ENCODE results near the gene PCDHGB3. TPM values are rescaled to one million over a fixed set of nuclear protein-coding genes. Genes with fewer than 3 reads are reported as not detected.
"Not testable (repeated sequence)": the region's sequence is repeated elsewhere in the genome, so short reads cannot be mapped to it uniquely, and the experiment has no call there.

PCDHGB3 gene
- total RNA-seq, 2 experiments from 2014 or later, result not detected

GRCh38 chr5:141412854-141413539, 43.0 kb downstream of the PCDHGB3 start, which contains the start of gene PCDHGA10:
Gene PCDHGA10 (plus strand): TSS chr5:141412987. CDS start chr5:141413176, 189 bp downstream.
- Mint-ChIP-seq H3K36me3 (ENCODE audit: low read depth) (peaks cover 23% of the 10 kb centered on the region), H3K27me3 (peaks cover 63% of the 10 kb centered on the region), H3K4me1 (peaks cover 10% of the 10 kb centered on the region), H3K27ac (no peak within 1 kb of the TSS), H3K9me3 (ENCODE audit: low read depth) (peaks cover 15% of the 10 kb centered on the region), H3K4me3 (peak within 1 kb of the TSS; percentile 62)
- intact Hi-C loops (cut with DNase I, micrococcal nuclease), result loop anchor here (1.0 to 2.0 kb wide), 5 partner anchors 99 to 152 kb away; no protein-coding TSS in a partner anchor
- POLR2A ChIA-PET, result no interaction called here
- CTCF ChIA-PET, result interaction anchor here (0.6 to 3.8 kb wide), 33 partner anchors 8 to 200 kb away, joined by 3 to 46 read pairs (median 6); partner anchors contain the start of genes PCDHB13, PCDHGA11, PCDHGA12 and PCDHGA3
- peak; percentile 76 for ATAC-seq
- peak; percentile 74 for DNase-seq

GRCh38 chr5:141413540-141414069, 43.6 kb downstream of the PCDHGB3 start:
- Mint-ChIP-seq H3K27ac (no peak overlapping the region), H3K36me3 (ENCODE audit: low read depth) (peaks cover 28% of the 10 kb centered on the region), H3K9me3 (ENCODE audit: low read depth) (peaks cover 19% of the 10 kb centered on the region), H3K27me3 (peaks cover 65% of the 10 kb centered on the region), H3K4me3 (peak overlapping the region; percentile 62), H3K4me1 (peaks cover 10% of the 10 kb centered on the region)
- ATAC-seq (no peak), DNase-seq (no peak)
- intact Hi-C loops (cut with DNase I, micrococcal nuclease), result loop anchor here (1.0 to 2.0 kb wide), 5 partner anchors 99 to 151 kb away; no protein-coding TSS in a partner anchor
- ChIA-PET POLR2A (no interaction called here), CTCF (interaction anchor here (0.7 to 3.8 kb wide), 31 partner anchors 8 to 200 kb away, joined by 3 to 46 read pairs (median 6); partner anchors contain the start of genes PCDHB13, PCDHGA11, PCDHGA12 and PCDHGA3)

- H3K4me3 Mint-ChIP-seq; ATAC-seq; H3K27ac Mint-ChIP-seq; DNase-seq; H3K4me1 Mint-ChIP-seq; POLR2A ChIA-PET; intact Hi-C loops (cut with DNase I, micrococcal nuclease): not testable (repeated sequence)
- H3K9me3 Mint-ChIP-seq (ENCODE audit: low read depth), result peaks cover 17% of the 10 kb centered on the region
- peaks cover 64% of the 10 kb centered on the region for H3K27me3 Mint-ChIP-seq
- H3K36me3 Mint-ChIP-seq (ENCODE audit: low read depth), result peaks cover 29% of the 10 kb centered on the region
- CTCF ChIA-PET, result interaction anchor here (0.8 to 3.4 kb wide), 5 partner anchors 16 to 143 kb away, joined by 3 to 46 read pairs (median 23); partner anchors contain the start of gene PCDHGA12
These were observed 44.7 kb downstream of the PCDHGB3 start for GRCh38 chr5:141414548-141415274.

- H3K27ac Mint-ChIP-seq; DNase-seq; POLR2A ChIA-PET; H3K4me3 Mint-ChIP-seq; intact Hi-C loops (cut with DNase I, micrococcal nuclease); H3K4me1 Mint-ChIP-seq; ATAC-seq: not testable (repeated sequence)
- peaks cover 19% of the 10 kb centered on the region for H3K9me3 Mint-ChIP-seq (ENCODE audit: low read depth)
- CTCF ChIA-PET, result interaction anchor here (1.6 to 3.4 kb wide), 3 partner anchors 12 to 77 kb away, joined by 4 to 23 read pairs (median 10); partner anchors contain the start of genes PCDHGA12, PCDHGA2 and PCDHGA9
- H3K27me3 Mint-ChIP-seq, result peaks cover 67% of the 10 kb centered on the region
- H3K36me3 Mint-ChIP-seq (ENCODE audit: low read depth), result peaks cover 30% of the 10 kb centered on the region
These were observed 45.2 kb downstream of the PCDHGB3 start for GRCh38 chr5:141415275-141415618.

- Mint-ChIP-seq H3K9me3 (ENCODE audit: low read depth) (peaks cover 29% of the 10 kb centered on the region), H3K4me3 (peak within 1 kb of the TSS; percentile 62), H3K36me3 (ENCODE audit: low read depth) (peaks cover 40% of the 10 kb centered on the region), H3K27me3 (peaks cover 75% of the 10 kb centered on the region)
- H3K27ac Mint-ChIP-seq, H3K4me1 Mint-ChIP-seq, POLR2A ChIA-PET: not testable (repeated sequence)
- DNase-seq (peak; percentile 79), ATAC-seq (peak; percentile 75)
- CTCF ChIA-PET, result interaction anchor here (0.6 to 2.8 kb wide), 16 partner anchors 9 to 1314 kb away, joined by 3 to 10 read pairs (median 5); partner anchors contain the start of genes PCDHGA12, PCDHGA9 and PCDHGB6
- intact Hi-C loops (cut with DNase I, micrococcal nuclease), result loop anchor here (1.0 kb wide), 3 partner anchors 107 to 147 kb away; no protein-coding TSS in a partner anchor
These were observed 47.6 kb downstream of the PCDHGB3 start, which contains the start of gene PCDHGB7 for GRCh38 chr5:141417494-141418172. Gene PCDHGB7 (plus strand): TSS chr5:141417677. CDS start chr5:141417860, 183 bp downstream.

- CTCF ChIA-PET, result interaction anchor here (0.6 to 3.3 kb wide), 7 partner anchors 11 to 145 kb away, joined by 3 to 11 read pairs (median 3); partner anchors contain the start of gene PCDHGA12
These were observed 49.2 kb downstream of the PCDHGB3 start for GRCh38 chr5:141419074-141419880.

GRCh38 chr5:141420855-141421488, 50.9 kb downstream of the PCDHGB3 start, which contains the start of gene PCDHGA11:
Gene PCDHGA11 (plus strand): TSS chr5:141421051. CDS start chr5:141421228, 177 bp downstream.
- Mint-ChIP-seq H3K36me3 (ENCODE audit: low read depth) (peaks cover 35% of the 10 kb centered on the region), H3K9me3 (ENCODE audit: low read depth) (peaks cover 34% of the 10 kb centered on the region), H3K4me3 (peak within 1 kb of the TSS; percentile 69), H3K4me1 (peaks cover 2% of the 10 kb centered on the region), H3K27me3 (peaks cover 70% of the 10 kb centered on the region), H3K27ac (no peak within 1 kb of the TSS)
- DNase-seq, result peak; percentile 75
- peak; percentile 57 for ATAC-seq
- intact Hi-C loops (cut with DNase I, micrococcal nuclease), result loop anchor here (1.0 to 10.0 kb wide), 6 partner anchors 56 to 196 kb away; partner anchors contain the start of genes PCDHB14 (in 1 of the 2) and PCDHGC3 (in 1 of the 2)
- CTCF ChIA-PET, result interaction anchor here (0.6 to 3.3 kb wide), 34 partner anchors 8 to 635 kb away, joined by 3 to 32 read pairs (median 4); partner anchors contain the start of genes PCDHA1, PCDHB16, PCDHGA10 and PCDHGA12
- POLR2A ChIA-PET, result interaction anchor here (0.7 kb wide), 1 partner anchor 47 kb away, joined by 4 read pairs; no protein-coding TSS in a partner anchor

More at GRCh38 chr5:141419074-141419880, 49.2 kb downstream of the PCDHGB3 start:
- no peak for DNase-seq
- Mint-ChIP-seq H3K4me3 (no peak overlapping the region), H3K36me3 (ENCODE audit: low read depth) (peaks cover 39% of the 10 kb centered on the region), H3K27ac (no peak overlapping the region), H3K9me3 (ENCODE audit: low read depth) (peaks cover 34% of the 10 kb centered on the region), H3K27me3 (peaks cover 70% of the 10 kb centered on the region), H3K4me1 (peaks cover 6% of the 10 kb centered on the region)
- intact Hi-C loops (cut with DNase I, micrococcal nuclease), result no loop called here
- POLR2A ChIA-PET, result no interaction called here
- no peak for ATAC-seq

GRCh38 chr5:141421489-141421855, 51.4 kb downstream of the PCDHGB3 start:
- H3K27ac Mint-ChIP-seq, result no peak overlapping the region
- peaks cover 34% of the 10 kb centered on the region for H3K9me3 Mint-ChIP-seq (ENCODE audit: low read depth)
- DNase-seq (no peak), ATAC-seq (no peak)
- POLR2A ChIA-PET, result no interaction called here
- H3K36me3 Mint-ChIP-seq (ENCODE audit: low read depth), result peaks cover 35% of the 10 kb centered on the region
- peaks cover 2% of the 10 kb centered on the region for H3K4me1 Mint-ChIP-seq
- CTCF ChIA-PET, result interaction anchor here (0.6 to 3.3 kb wide), 30 partner anchors 9 to 635 kb away, joined by 3 to 32 read pairs (median 5); partner anchors contain the start of genes PCDHA1, PCDHB16, PCDHGA10 and PCDHGA12
- intact Hi-C loops (cut with DNase I, micrococcal nuclease), result loop anchor here (1.0 to 10.0 kb wide), 6 partner anchors 56 to 197 kb away; partner anchors contain the start of genes PCDHB14 (in 1 of the 2) and PCDHGC3 (in 1 of the 2)
- H3K4me3 Mint-ChIP-seq, result peak overlapping the region; percentile 69
- peaks cover 71% of the 10 kb centered on the region for H3K27me3 Mint-ChIP-seq

Data from activated CD4-positive, alpha-beta T cell treated with anti-CD3 and anti-CD28 coated beads for 36 hours (primary cell).